ENCODE measurements around the gene C2CD2. TPM values are rescaled to one million over a fixed set of nuclear protein-coding genes. Genes with fewer than 3 reads are reported as not detected.

The C2CD2 gene
- total and polyA plus RNA-seq, 2 of the 8 experiments (the other 6 are each of a cell fraction or from before 2014, with no cell fraction given), result 10.4 to 13.0 TPM

GRCh38 chr21:41843584-41843983 is 110.2 kb downstream of the C2CD2 start:
- no peak overlapping the region for H2AFZ ChIP-seq (ENCODE audit: low read length)
- H3K4ac ChIP-seq (replicated peaks; ENCODE audit: insufficient read length, low read depth, low read length), result peak overlapping the region; percentile 12
- peak overlapping the region; percentile 82; the same call in 1 of the 2 replicates for H2AK5ac ChIP-seq (ENCODE audit: low read depth, low read length)
- 100% methylated on average over 2 of the region's 2 CpGs; no CpG with 5 or more reads in 1 of the 2 experiments for WGBS, 2 experiments (ENCODE audit: extremely low coverage in 1 of 2, insufficient coverage in 1 of 2, insufficient read length in 1 of 2, insufficient replicate concordance in 2 of 2, low coverage in 1 of 2, low lambda C conversion rate in 2 of 2, missing lambda C conversion rate in 1 of 2)
- H3K27ac ChIP-seq (ENCODE audit: low read depth, low read length), result no peak overlapping the region
- TF ChIP-seq SIX5 (IDR thresholded peaks at IDR 0.05; ENCODE audit: low read depth, low read length), result no peak
- TF ChIP-seq RNF2 (IDR thresholded peaks at IDR 0.05; ENCODE audit: borderline replicate concordance, low read depth, low read length, missing control alignments, poor library complexity, severe bottlenecking), result no peak
- no peak for TF ChIP-seq SIRT6 (IDR thresholded peaks at IDR 0.05; ENCODE audit: low read length)
- TF ChIP-seq NRF1 (IDR thresholded peaks at IDR 0.05; ENCODE audit: low read depth, low read length), result no peak
- TF ChIP-seq KDM1A (IDR thresholded peaks at IDR 0.05; ENCODE audit: borderline replicate concordance, low read length), result no peak
- TF ChIP-seq RBBP5 (IDR thresholded peaks at IDR 0.05; ENCODE audit: borderline replicate concordance, low read depth, low read length), result no peak
- no peak for TF ChIP-seq ASH2L (IDR thresholded peaks at IDR 0.05; ENCODE audit: low read length)
- TF ChIP-seq RFX5 (IDR thresholded peaks at IDR 0.05; ENCODE audit: borderline replicate concordance, low read depth, low read length), result no peak
- TF ChIP-seq CHD2 (IDR thresholded peaks at IDR 0.05; ENCODE audit: low read length), result no peak
- no peak for TF ChIP-seq RXRA (IDR thresholded peaks at IDR 0.05; ENCODE audit: insufficient read depth, low read depth, low read length)
- TF ChIP-seq BACH1 (IDR thresholded peaks at IDR 0.05; ENCODE audit: low read length), result no peak
- TF ChIP-seq SIN3A (conservative IDR thresholded peaks at IDR 0.05 in 1 of 2, IDR thresholded peaks at IDR 0.05 in 1 of 2; ENCODE audit: low read depth in 1 of 2, low read length in 2 of 2), result no peak
- no peak for TF ChIP-seq TEAD4 (IDR thresholded peaks at IDR 0.05; ENCODE audit: low read depth, low read length)
- POLR2A ChIA-PET (ENCODE audit: partially characterized antibody), result no interaction called here
- H3K4me1 ChIP-seq (replicated peaks in 1 of 4; ENCODE audit: control insufficient read depth in 3 of 4, insufficient read depth in 4 of 4, low read length in 3 of 4), result peaks cover 0 to 2% (median 0%) of the 10 kb centered on the region in 4 experiments; a peak in 1 of 7 replicates
- H3K18ac ChIP-seq (ENCODE audit: extremely low read depth, low read length), result no peak overlapping the region
- no peaks in the 10 kb centered on the region for H4K20me1 ChIP-seq (replicated peaks in 1 of 2; ENCODE audit: control insufficient read depth in 1 of 2, insufficient read depth in 2 of 2, low read length in 2 of 2)
- no peak overlapping the region for H2BK15ac ChIP-seq (ENCODE audit: low read length)
- CTCF ChIA-PET (ENCODE audit: partially characterized antibody), result interaction anchor here (1.3 kb wide), 1 partner anchor 9 kb away, joined by 3 read pairs; no protein-coding TSS in a partner anchor
- H3K56ac ChIP-seq (replicated peaks; ENCODE audit: insufficient read length, low read depth, low read length), result no peak overlapping the region
- H2BK5ac ChIP-seq (ENCODE audit: low read depth, low read length), result peak overlapping the region; percentile 60; the same call in 1 of the 2 replicates
- no peak overlapping the region for H4K8ac ChIP-seq (ENCODE audit: extremely low read depth, insufficient read depth, low read length)
- no peak overlapping the region for H4K91ac ChIP-seq (replicated peaks; ENCODE audit: insufficient read length, low read length)
- DNase-seq (ENCODE audit: low read depth in 1 of 2, low spot score in 2 of 2) (no peak), FAIRE-seq (no peak)
- H3K9me3 ChIP-seq (ENCODE audit: insufficient read depth in 2 of 2, low read depth in 1 of 2, low read length in 1 of 2), result peaks cover 0 to 2% of the 10 kb centered on the region in 2 experiments; a peak in 1 of 4 replicates
- no peaks in the 10 kb centered on the region for H3K23me2 ChIP-seq (ENCODE audit: low read depth, low read length)
- H2BK20ac ChIP-seq (ENCODE audit: low read length), result no peak overlapping the region
- H3K79me2 ChIP-seq (ENCODE audit: control insufficient read depth in 1 of 2, insufficient read depth in 2 of 2, low read length in 2 of 2), result no peaks in the 10 kb centered on the region
- no peak overlapping the region for H3K4me3 ChIP-seq (ENCODE audit: extremely low read depth in 1 of 4, insufficient read depth in 2 of 4, low read depth in 3 of 4, low read length in 4 of 4)
- no peaks in the 10 kb centered on the region for H3K27me3 ChIP-seq (replicated peaks in 1 of 4; ENCODE audit: control insufficient read depth in 3 of 4, extremely low read depth in 1 of 4, insufficient read depth in 3 of 4, low read length in 3 of 4)
- no peaks in the 10 kb centered on the region for H3K36me3 ChIP-seq (ENCODE audit: control insufficient read depth in 2 of 4, insufficient read depth in 4 of 4, low read length in 3 of 4)
- no peak overlapping the region for H2BK12ac ChIP-seq (ENCODE audit: low read depth, low read length)
- no peak overlapping the region for H2BK120ac ChIP-seq (replicated peaks; ENCODE audit: low read depth, low read length)
- H3K79me1 ChIP-seq (ENCODE audit: low read depth, low read length), result no peaks in the 10 kb centered on the region; the same call in 1 of the 2 replicates
- H3K14ac ChIP-seq (ENCODE audit: insufficient read length), result no peak overlapping the region
- no peak overlapping the region for H3K4me2 ChIP-seq (ENCODE audit: insufficient read depth in 1 of 2, low read depth in 2 of 2, low read length in 2 of 2)
- H3K9ac ChIP-seq (replicated peaks in 1 of 4; ENCODE audit: extremely low read depth in 1 of 4, low read depth in 3 of 4, low read length in 3 of 4), result no peak overlapping the region
- H4K5ac ChIP-seq (ENCODE audit: insufficient read length, low read depth, low read length), result no peak overlapping the region
- no peak overlapping the region for H3K23ac ChIP-seq (ENCODE audit: insufficient read length)
